Kidney (tissue), 14 donors: ENCODE results near the gene AHCYL2. TPM values are rescaled to one million over a fixed set of nuclear protein-coding genes. Genes with fewer than 3 reads are reported as not detected.
A peak's percentile ranks its signal among the peaks of the same experiment; 100 is the strongest.

Experiments used
- DNase-seq, 5 donors: peaks; one replicate each; pipeline ENCODE4 v3.0.0-alpha.2; 2013 to 2020
- FAIRE-seq: peaks from 2 replicates; lab custom pipeline; 2012; peaks lifted over from hg19 to GRCh38; lab: Jason Lieb, UNC
- H3K27ac ChIP-seq, 2 donors: one replicate each; pipeline ENCODE4 v1.7.0; 2013; ENCODE audit warnings: low read depth in 2 of 2, low read length in 2 of 2, inconsistent platforms in 1 of 2
- H3K27me3 ChIP-seq: one replicate; pipeline ENCODE4 v1.7.1; 2013; ENCODE audit warnings: low read length, inconsistent platforms; ENCODE audit not compliant: control insufficient read depth, insufficient read depth
- H3K36me3 ChIP-seq, 3 donors: one replicate each; pipeline versions ENCODE4 v1.7.0 to v1.7.1; 2013; ENCODE audit warnings: low read length in 3 of 3, control low read depth in 1 of 3, inconsistent platforms in 1 of 3; ENCODE audit not compliant: insufficient read depth in 3 of 3, control insufficient read depth in 2 of 3
- H3K4me1 ChIP-seq, 3 donors: one replicate each; pipeline versions ENCODE4 v1.7.0 to v1.7.1; 2013; ENCODE audit warnings: low read length in 3 of 3, inconsistent platforms in 1 of 3, low read depth in 1 of 3; ENCODE audit not compliant: control insufficient read depth in 2 of 3, insufficient read depth in 2 of 3
- H3K4me3 ChIP-seq, 3 donors: one replicate each; pipeline versions ENCODE4 v1.7.0 to v1.8.1; 2013; ENCODE audit warnings: low read length in 3 of 3, control low read depth in 1 of 3, inconsistent platforms in 1 of 3
- H3K9ac ChIP-seq, 3 donors: one replicate each; pipeline versions ENCODE4 v1.7.0 to v1.7.1; 2013; ENCODE audit warnings: low read length in 3 of 3, control low read depth in 1 of 3, inconsistent platforms in 1 of 3
- H3K9me3 ChIP-seq, 3 donors: one replicate each; pipeline versions ENCODE4 v1.7.0 to v1.7.1; 2013; ENCODE audit warnings: low read length in 3 of 3, control low read depth in 1 of 3, inconsistent platforms in 1 of 3; ENCODE audit not compliant: control insufficient read depth in 2 of 3, insufficient read depth in 1 of 3
- CTCF ChIP-seq: IDR thresholded peaks from 3 replicates; pipeline ENCODE4 v1.5.1; 2012; ENCODE audit warnings: mild to moderate bottlenecking, moderate library complexity, borderline replicate concordance; ENCODE audit not compliant: insufficient read depth; ENCODE audit errors: extremely low read depth
- intact Hi-C: fragments of 100-400 bp; cut with DNase I; formaldehyde crosslinking; loops from one replicate; pipeline ENCODE4 v1.11.1; 2022
- polyA plus RNA-seq: library from polyadenylated mRNA; stranded (reverse); fragments of 350-450 nt; fragmentation: Illumina TruSeq; extraction: RNeasy Lipid Tissue Mini Kit (QIAGEN cat#74804); gene quantifications from one replicate; pipeline ENCODE4 v1.2.3, GENCODE V29; 2014; ENCODE audit warnings: low read depth, low replicate concordance; ENCODE audit not compliant: insufficient read depth
- total RNA-seq: library from RNA; stranded (reverse); fragmentation: NEBNext Ultra II Directional; extraction: Animal tissue kit (Norgen Biotek cat#: 25700); gene quantifications from one replicate; pipeline ENCODE4 v1.2.1, GENCODE V29; 2021
- donor health status: control.
- donor health status: control.
- donor health status: control.
- donor health status: control.
- donor health status: control.
- donor health status: DM: yes; HTN: yes; CAD: no.
- donor health status: Normal renal cell carcinoma (clear cell type).

AHCYL2 gene
- total and polyA plus RNA-seq, 2 donors from 2014 or later = 19.5 to 25.2 TPM

DNA sequence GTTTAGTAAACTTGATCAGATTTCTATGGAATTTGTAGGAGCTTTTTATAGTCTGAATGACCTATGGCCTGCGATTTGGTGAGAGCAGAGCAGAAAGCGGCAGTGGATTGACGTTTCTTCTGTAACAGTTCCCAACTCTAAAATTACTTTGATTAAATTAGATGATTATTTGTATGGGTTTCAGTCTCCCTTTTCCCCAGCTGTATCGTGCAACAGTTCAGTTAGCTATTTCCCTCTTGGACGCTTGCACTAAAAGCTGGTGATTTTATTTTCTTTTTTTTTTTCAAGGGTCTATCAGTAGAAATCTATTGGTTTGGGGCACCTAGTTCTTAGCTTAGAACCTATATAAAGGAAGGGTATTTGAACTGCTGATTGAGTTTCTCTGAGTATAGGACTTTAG, 6.8 kb downstream of the AHCYL2 start:
- FAIRE-seq (no peak), DNase-seq (no peak)
- Histone ChIP-seq H3K9me3 (no peaks in the 10 kb centered on the region), H3K36me3 (no peaks in the 10 kb centered on the region), H3K27ac (no peak overlapping the region), H3K27me3 (no peaks in the 10 kb centered on the region), H3K4me1 (peaks cover 0 to under 1% (median 0%) of the 10 kb centered on the region in 3 donors), H3K4me3 (no peak overlapping the region), H3K9ac (no peak overlapping the region)
- intact Hi-C loops = no loop called here
- no peak for TF ChIP-seq CTCF

DNA sequence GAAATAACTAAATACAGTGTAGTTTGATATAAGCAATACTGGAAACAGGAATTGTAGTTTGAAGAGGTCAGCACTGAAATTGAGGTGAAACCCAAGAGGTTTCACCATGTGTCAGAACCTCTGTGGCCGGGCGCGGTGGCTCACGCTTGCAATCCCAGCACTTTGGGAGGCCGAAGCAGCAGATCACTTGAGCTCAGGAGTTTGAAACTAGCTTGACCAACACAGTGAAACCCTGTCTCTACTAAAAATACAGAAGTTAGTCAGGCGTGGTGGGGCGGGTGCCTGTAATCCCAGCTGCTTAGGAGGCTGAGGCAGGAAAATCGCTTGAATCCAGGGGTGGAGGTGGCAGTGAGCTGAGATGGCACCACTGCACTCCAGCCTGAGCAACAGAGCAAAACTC, 13.7 kb downstream of the AHCYL2 start:
- Histone ChIP-seq H3K36me3 (no peaks in the 10 kb centered on the region), H3K4me3 (no peak overlapping the region), H3K27ac (no peak overlapping the region), H3K27me3 (no peaks in the 10 kb centered on the region), H3K9me3 (no peaks in the 10 kb centered on the region), H3K9ac (no peak overlapping the region), H3K4me1 (no peaks in the 10 kb centered on the region)
- FAIRE-seq (no peak), DNase-seq (peak in 3 of 5 donors; percentile 35 to 60 (median 55))
- intact Hi-C loops = no loop called here
- no peak for TF ChIP-seq CTCF

DNA sequence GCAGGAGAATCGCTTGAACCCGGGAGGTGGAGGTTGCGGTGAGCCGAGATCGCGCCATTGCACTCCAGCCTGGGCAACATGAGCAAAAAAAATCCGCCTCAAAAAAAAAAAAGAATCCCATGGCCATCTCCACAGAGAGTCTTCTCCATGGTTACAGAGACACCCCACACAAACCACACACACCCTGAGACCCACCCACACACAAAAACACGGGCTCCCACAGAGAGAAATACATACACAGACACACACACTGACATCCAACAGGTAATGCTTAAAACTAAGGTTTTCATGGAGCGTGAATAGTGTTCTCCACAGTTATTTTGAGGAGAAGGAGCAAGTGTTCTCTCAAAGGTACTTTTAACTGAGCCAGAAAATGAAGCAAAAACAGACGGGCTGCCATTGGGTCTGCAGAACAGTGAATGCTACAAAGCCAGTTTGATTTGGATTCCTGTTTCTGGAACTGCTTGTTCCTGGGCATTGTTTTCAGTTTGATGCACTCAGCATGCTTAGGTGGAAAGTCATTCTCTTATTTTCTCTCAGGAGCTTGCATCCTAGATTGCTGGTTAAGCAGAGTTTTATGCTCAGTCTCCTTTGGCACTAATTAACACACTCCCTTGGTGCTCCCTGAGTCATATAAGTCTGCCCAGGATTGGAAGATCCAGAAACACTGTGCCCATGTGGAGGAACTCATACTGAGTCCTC, 15.4 kb downstream of the AHCYL2 start:
- no peak for TF ChIP-seq CTCF
- DNase-seq (no peak), FAIRE-seq (no peak)
- no peak overlapping the region for H3K4me3 ChIP-seq
- no peaks in the 10 kb centered on the region for H3K27me3 ChIP-seq
- no peaks in the 10 kb centered on the region for H3K4me1 ChIP-seq
- H3K9ac ChIP-seq = no peak overlapping the region
- intact Hi-C loops = no loop called here
- H3K36me3 ChIP-seq = no peaks in the 10 kb centered on the region
- peak overlapping the region in 1 of 2 donors; percentile 1 for H3K27ac ChIP-seq
- no peaks in the 10 kb centered on the region for H3K9me3 ChIP-seq
